HepG2 (cell line): Measurements from ENCODE around the gene FLYWCH1. TPM values are rescaled to one million over a fixed set of nuclear protein-coding genes. Genes with fewer than 3 reads are reported as not detected.
A peak's percentile ranks its signal among the peaks of the same experiment; 100 is the strongest.

Experiments
- BATF2 ChIP-seq: sonication (generic); formaldehyde crosslinking; IDR thresholded peaks from 2 replicates; pipeline ENCODE4 v1.8.0; 2022; ENCODE audit warnings: mild to moderate bottlenecking, missing genetic modification reagents, moderate library complexity
- HOXD1 ChIP-seq: sonication (generic); formaldehyde crosslinking; IDR thresholded peaks from 2 replicates; pipeline ENCODE4 v1.5.0; 2020; ENCODE audit warnings: missing genetic modification reagents
- IRX3 ChIP-seq: sonication (generic); formaldehyde crosslinking; IDR thresholded peaks from 2 replicates; pipeline ENCODE4 v1.8.1; 2023; ENCODE audit warnings: mild to moderate bottlenecking, low read depth, missing genetic modification reagents, borderline replicate concordance
- MAFG ChIP-seq: sonication (generic); formaldehyde crosslinking; IDR thresholded peaks from 2 replicates; pipeline ENCODE4 v1.5.1; 2020; ENCODE audit warnings: mild to moderate bottlenecking, missing genetic modification reagents
- PBX3 ChIP-seq: sonication (generic); formaldehyde crosslinking; IDR thresholded peaks from 2 replicates; pipeline ENCODE4 v1.8.1; 2023; ENCODE audit warnings: missing genetic modification reagents, inconsistent platforms, borderline replicate concordance
- SMAD9 ChIP-seq: sonication (generic); formaldehyde crosslinking; IDR thresholded peaks from 2 replicates; pipeline ENCODE4 v1.5.1; 2020; ENCODE audit warnings: mild to moderate bottlenecking, missing genetic modification reagents
- UBTF ChIP-seq: sonication (generic); formaldehyde crosslinking; IDR thresholded peaks from 2 replicates; pipeline ENCODE4 v1.4.0; 2020; ENCODE audit warnings: mild to moderate bottlenecking, missing genetic modification reagents
- ZBTB46 ChIP-seq: sonication (generic); formaldehyde crosslinking; IDR thresholded peaks from 2 replicates; pipeline ENCODE4 v1.4.0; 2020; ENCODE audit warnings: mild to moderate bottlenecking, missing genetic modification reagents, borderline replicate concordance
- ZNF281 ChIP-seq: sonication (generic); formaldehyde crosslinking; IDR thresholded peaks from 2 replicates; pipeline ENCODE4 v1.4.0; 2020; ENCODE audit warnings: missing genetic modification reagents, borderline replicate concordance
- ZNF383 ChIP-seq: sonication (generic); formaldehyde crosslinking; IDR thresholded peaks from 2 replicates; pipeline ENCODE4 v1.4.0; 2020; ENCODE audit warnings: missing genetic modification reagents, mild to moderate bottlenecking, borderline replicate concordance
- ZNF451 ChIP-seq: sonication (generic); formaldehyde crosslinking; IDR thresholded peaks from 2 replicates; pipeline ENCODE4 v1.5.0; 2020; ENCODE audit warnings: mild to moderate bottlenecking, missing genetic modification reagents
- ZNF781 ChIP-seq: sonication (generic); formaldehyde crosslinking; IDR thresholded peaks from 2 replicates; pipeline ENCODE4 v1.5.1; 2020; ENCODE audit warnings: borderline replicate concordance, mild to moderate bottlenecking, missing genetic modification reagents; ENCODE audit errors: not compliant biosample characterization
- polyA plus RNA-seq, 8 experiments: library from polyadenylated mRNA; depleted of rRNA in 3 of 8; stranded (reverse) in 7 of 8; unstranded in 1 of 8; fragments of >200 nt; fragmentation: Illumina TruSeq in 4 of 8; extraction: Trizol in 4 of 8; gene quantifications; 2 replicates each; pipeline versions ENCODE4 v1.2.1 to v1.2.3, GENCODE V29; 2011 to 2016; ENCODE audit warnings: low read depth in 4 of 8, missing spikeins in 1 of 8, mixed read lengths in 1 of 8; ENCODE audit not compliant: insufficient read depth in 1 of 8
- total RNA-seq, 5 experiments: library from RNA; depleted of rRNA; stranded (reverse); fragments of >200 nt; fragmentation: Illumina TruSeq; extraction: Trizol; gene quantifications; 2 replicates each; pipeline ENCODE4 v1.2.3, GENCODE V29; 2016; ENCODE audit warnings: low read depth in 1 of 5

FLYWCH1 gene
- total and polyA plus RNA-seq, 2 of the 13 experiments (the other 11 are each of a cell fraction or from before 2014, with no cell fraction given) = 7.3 to 12.4 TPM

- TF ChIP-seq SMAD9 (CRISPR knock-in tag) (peak; percentile 76; the same call in 1 of the 2 replicates), ZBTB46 (CRISPR knock-in tag) (peak; percentile 91; the same call in 1 of the 2 replicates), HOXD1 (peak; percentile 86), BATF2 (peak; percentile 91), ZNF281 (peak; percentile 76; the same call in 1 of the 2 replicates), ZNF451 (peak; percentile 62), IRX3 (CRISPR knock-in tag) (peak; percentile 66; the same call in 1 of the 2 replicates), MAFG (CRISPR knock-in tag) (no peak), ZNF781 (CRISPR knock-in tag) (peak; percentile 99), PBX3 (CRISPR knock-in tag) (0 out of 2 replicates have a peak, but pooled peaks have one; percentile 84), ZNF383 (CRISPR knock-in tag) (0 out of 2 replicates have a peak, but pooled peaks have one; percentile 87), UBTF (CRISPR knock-in tag) (peak; percentile 92)
These were observed 57.2 kb downstream of the FLYWCH1 start, which contains the start of gene PAQR4 (continued) for GRCh38 chr16:2968738-2969544.
